Natural killer cell (primary cell): ENCODE measurements around the gene PKD1. TPM values are rescaled to one million over a fixed set of nuclear protein-coding genes. Genes with fewer than 3 reads are reported as not detected.
A peak's percentile ranks its signal among the peaks of the same experiment; 100 is the strongest.

Experiments used
- ATAC-seq, 3 donors: fragments of 150-1000 bp in 2 of 3; fragments of 200-7000 bp in 1 of 3; cut with Tn5 transposase; 1 replicate in 1 of 3; 2 replicates in 2 of 3; pipeline ENCODE4 v1.10.0; 2021; ENCODE audit warnings: mild to moderate bottlenecking in 2 of 3, moderate library complexity in 2 of 3
- DNase-seq, 2 donors: peaks; one replicate each; pipeline versions ENCODE4 v3.0.0 to v3.0.0-alpha.2; 2013 to 2021; ENCODE audit warnings: mixed read lengths in 1 of 2
- H3K27ac ChIP-seq: one replicate; pipeline ENCODE4 v1.5.1; 2013; ENCODE audit warnings: mild to moderate bottlenecking, low read length
- H3K27me3 ChIP-seq: one replicate; pipeline ENCODE4 v1.6.1; 2013; ENCODE audit warnings: low read length; ENCODE audit not compliant: control insufficient read depth, insufficient read depth
- H3K36me3 ChIP-seq: one replicate; pipeline ENCODE4 v1.6.1; 2013; ENCODE audit warnings: low read length; ENCODE audit not compliant: control insufficient read depth, insufficient read depth
- H3K4me1 ChIP-seq: one replicate; pipeline ENCODE4 v1.6.1; 2013; ENCODE audit warnings: low read length; ENCODE audit not compliant: control insufficient read depth, insufficient read depth
- H3K4me3 ChIP-seq: one replicate; pipeline ENCODE4 v1.5.1; 2013; ENCODE audit warnings: low read length
- H3K9me3 ChIP-seq: one replicate; pipeline ENCODE4 v1.6.1; 2013; ENCODE audit warnings: low read length; ENCODE audit not compliant: control insufficient read depth, insufficient read depth
- H3K27ac Mint-ChIP-seq, 2 donors: one replicate each; pipeline ENCODE4 v1.8.0; 2022; ENCODE audit warnings: mild to moderate bottlenecking in 2 of 2, mixed read lengths in 2 of 2, moderate library complexity in 1 of 2
- H3K27me3 Mint-ChIP-seq, 2 donors: one replicate each; pipeline ENCODE4 v1.8.0; 2022; ENCODE audit warnings: low read depth in 2 of 2, mixed read lengths in 2 of 2
- H3K36me3 Mint-ChIP-seq: one replicate; pipeline ENCODE4 v1.8.0; 2022; ENCODE audit warnings: mixed read lengths
- H3K4me1 Mint-ChIP-seq, 2 donors: one replicate each; pipeline ENCODE4 v1.8.0; 2022; ENCODE audit warnings: mixed read lengths in 2 of 2
- H3K4me3 Mint-ChIP-seq: one replicate; pipeline ENCODE4 v1.8.0; 2022; ENCODE audit warnings: mild to moderate bottlenecking, moderate library complexity, mixed read lengths
- H3K9me3 Mint-ChIP-seq, 2 donors: one replicate each; pipeline ENCODE4 v1.8.0; 2022; ENCODE audit warnings: mixed read lengths in 2 of 2
- CTCF ChIP-seq: fragments of 200-600 bp; IDR thresholded peaks from one replicate; pipeline ENCODE4 v1.8.0; 2022; ENCODE audit warnings: antibody characterized with exemption
- WGBS: methylation state at CpG from one replicate; pipeline ENCODE4 v1.1.7; 2013; ENCODE audit warnings: missing lambda C conversion rate; ENCODE audit not compliant: insufficient coverage; 5-methylcytosine and 5-hydroxymethylcytosine counted together
- intact Hi-C: fragments of 100-400 bp; cut with micrococcal nuclease; formaldehyde crosslinking; loops from one replicate; pipeline ENCODE4 v1.14.2; 2022
- total RNA-seq, 4 donors: library from RNA; stranded (reverse); fragments of 120-200 nt in 1 of 4; gene quantifications; one replicate each; pipeline versions ENCODE4 v1.2.3 to v1.2.4, GENCODE V29; 2013 to 2022

Gene PKD1
- total RNA-seq, 3 donors from 2014 or later (not counting 1 experiment from before 2014, with no cell fraction given), result 87.0 to 105 (median 99.1) TPM

GRCh38 chr16:2157480-2158261 lies 22.0 kb upstream of the PKD1 start:
- H3K27me3 ChIP-seq, result no peaks in the 10 kb centered on the region
- no peak overlapping the region for H3K4me3 ChIP-seq
- no peak overlapping the region for H3K27ac ChIP-seq
- no peaks in the 10 kb centered on the region for H3K9me3 ChIP-seq
- ATAC-seq, result no peak
- Mint-ChIP-seq H3K4me1 (peaks cover 30 to 59% of the 10 kb centered on the region in 2 donors), H3K4me3 (peak overlapping the region; percentile 58), H3K36me3 (no peaks in the 10 kb centered on the region), H3K27me3 (no peaks in the 10 kb centered on the region), H3K9me3 (no peaks in the 10 kb centered on the region), H3K27ac (no peak overlapping the region)
- 96% methylated on average over 27 of the region's 27 CpGs for WGBS
- intact Hi-C loops, result loop anchor here (10.0 kb wide), 1 partner anchor 57 kb away; the partner anchor contains the start of genes BRICD5 and PGP
- no peaks in the 10 kb centered on the region for H3K36me3 ChIP-seq
- TF ChIP-seq CTCF, result no peak
- DNase-seq, result no peak
- H3K4me1 ChIP-seq, result peaks cover 60% of the 10 kb centered on the region

GRCh38 chr16:2156849-2157224 lies 21.1 kb upstream of the PKD1 start:
- Mint-ChIP-seq H3K36me3 (no peaks in the 10 kb centered on the region), H3K27me3 (no peaks in the 10 kb centered on the region), H3K4me1 (peaks cover 30 to 58% of the 10 kb centered on the region in 2 donors), H3K4me3 (peak overlapping the region; percentile 97), H3K9me3 (no peaks in the 10 kb centered on the region), H3K27ac (peak overlapping the region; percentile 87)
- DNase-seq (no peak), ATAC-seq (no peak)
- peaks cover 68% of the 10 kb centered on the region for H3K4me1 ChIP-seq
- no peak overlapping the region for H3K4me3 ChIP-seq
- no peaks in the 10 kb centered on the region for H3K9me3 ChIP-seq
- intact Hi-C loops, result loop anchor here (10.0 kb wide), 1 partner anchor 58 kb away; the partner anchor contains the start of genes BRICD5 and PGP
- H3K36me3 ChIP-seq, result no peaks in the 10 kb centered on the region
- WGBS, result 77% methylated on average over 5 of the region's 5 CpGs
- no peak for TF ChIP-seq CTCF
- H3K27ac ChIP-seq, result no peak overlapping the region
- H3K27me3 ChIP-seq, result no peaks in the 10 kb centered on the region

- H3K27me3 Mint-ChIP-seq, result no peaks in the 10 kb centered on the region
- TF ChIP-seq CTCF, result no peak
- H3K4me1 ChIP-seq, result peaks cover 68% of the 10 kb centered on the region
- WGBS, result 10% methylated on average over 46 of the region's 47 CpGs
- no peaks in the 10 kb centered on the region for H3K36me3 Mint-ChIP-seq
- H3K4me3 Mint-ChIP-seq, result peak overlapping the region; percentile 97
- no peaks in the 10 kb centered on the region for H3K9me3 Mint-ChIP-seq
- peaks cover 30 to 60% of the 10 kb centered on the region in 2 donors for H3K4me1 Mint-ChIP-seq
- intact Hi-C loops, result loop anchor here (1.0 to 10.0 kb wide), 3 partner anchors 59 to 133 kb away; partner anchors contain the start of genes BRICD5, NTHL1, PGP and TSC2
- H3K27ac ChIP-seq, result peak overlapping the region; percentile 41
- ATAC-seq (no peak), DNase-seq (peak in 1 of 2 donors; percentile 42)
- peak overlapping the region; percentile 87 for H3K27ac Mint-ChIP-seq
- peak overlapping the region; percentile 61 for H3K4me3 ChIP-seq
- H3K9me3 ChIP-seq, result no peaks in the 10 kb centered on the region
- peaks cover 4% of the 10 kb centered on the region for H3K36me3 ChIP-seq
- H3K27me3 ChIP-seq, result no peaks in the 10 kb centered on the region
These were observed 20.5 kb upstream of the PKD1 start for GRCh38 chr16:2155977-2156848.
